Calu3 (cell line): ENCODE measurements around the gene KIF5A. TPM values are rescaled to one million over a fixed set of nuclear protein-coding genes. Genes with fewer than 3 reads are reported as not detected.

Experiments
- BruUV-seq: library from RNA; stranded (reverse); fragments of 400-500 nt; replicated peaks from 2 replicates; lab custom pipeline; 2021; lab: Mats Ljungman, UMichigan
- CTCF ChIA-PET: fragments of 300-600 bp; sonication (Branson Sonifier 250); formaldehyde crosslinking; loops from one replicate; lab custom pipeline; 2022; ENCODE audit warnings: antibody characterized with exemption; lab: Charles Lee
- DNase-seq: peaks from one replicate; pipeline ENCODE4 v3.0.0; 2022
- H3K27ac Mint-ChIP-seq: one replicate; pipeline ENCODE4 v1.8.0; 2022; ENCODE audit warnings: mixed read lengths; ENCODE audit not compliant: unreplicated experiment
- H3K27me3 Mint-ChIP-seq: one replicate; pipeline ENCODE4 v1.8.0; 2022; ENCODE audit warnings: mixed read lengths; ENCODE audit not compliant: unreplicated experiment
- H3K36me3 Mint-ChIP-seq: one replicate; pipeline ENCODE4 v1.8.0; 2022; ENCODE audit warnings: mild to moderate bottlenecking, moderate library complexity, mixed read lengths; ENCODE audit not compliant: insufficient read depth, unreplicated experiment
- H3K4me1 Mint-ChIP-seq: one replicate; pipeline ENCODE4 v1.8.0; 2022; ENCODE audit warnings: mild to moderate bottlenecking, low read depth, mixed read lengths; ENCODE audit not compliant: unreplicated experiment
- H3K4me3 Mint-ChIP-seq: one replicate; pipeline ENCODE4 v1.8.0; 2022; ENCODE audit warnings: mild to moderate bottlenecking, low read depth, moderate library complexity, mixed read lengths; ENCODE audit not compliant: unreplicated experiment
- H3K9me3 Mint-ChIP-seq: one replicate; pipeline ENCODE4 v1.8.0; 2022; ENCODE audit warnings: low read depth, mixed read lengths; ENCODE audit not compliant: unreplicated experiment
- CTCF ChIP-seq: fragments of 200-600 bp; IDR thresholded peaks from one replicate; pipeline ENCODE4 v1.8.0; 2022; ENCODE audit warnings: antibody characterized with exemption; ENCODE audit not compliant: unreplicated experiment
- intact Hi-C: fragments of 100-400 bp; cut with micrococcal nuclease; formaldehyde crosslinking; loops from one replicate; pipeline ENCODE4 v1.10.0; 2022; ENCODE audit not compliant: unreplicated experiment
- total RNA-seq: library from RNA; stranded (reverse); gene quantifications from 2 replicates; pipeline ENCODE4 v1.2.3, GENCODE V29; 2022

Gene KIF5A
- total RNA-seq, 1 experiment from 2014 or later, result not detected

GRCh38 chr12:57571926-57572762 lies 22.3 kb downstream of the KIF5A start:
- H3K4me3 Mint-ChIP-seq, result no peak overlapping the region
- H3K27ac Mint-ChIP-seq, result no peak overlapping the region
- no peak for DNase-seq
- H3K9me3 Mint-ChIP-seq, result no peaks in the 10 kb centered on the region
- H3K36me3 Mint-ChIP-seq, result no peaks in the 10 kb centered on the region
- intact Hi-C loops, result no loop called here
- CTCF ChIA-PET, result interaction anchor here (1.3 kb wide), 1 partner anchor 11 kb away, joined by 3 read pairs; no protein-coding TSS in a partner anchor
- no peaks in the 10 kb centered on the region for H3K4me1 Mint-ChIP-seq
- no TSS peak for BruUV-seq
- peaks cover 81% of the 10 kb centered on the region for H3K27me3 Mint-ChIP-seq
- no peak for TF ChIP-seq CTCF

- no peak overlapping the region for H3K27ac Mint-ChIP-seq
- BruUV-seq, result no TSS peak
- TF ChIP-seq CTCF, result no peak
Measured at GRCh38 chr12:57574795-57575194, 25.0 kb downstream of the KIF5A start.

GRCh38 chr12:57575771-57576612 lies 26.1 kb downstream of the KIF5A start:
- TF ChIP-seq CTCF, result no peak
- CTCF ChIA-PET, result interaction anchor here (1.3 kb wide), 1 partner anchor 9 kb away, joined by 5 read pairs; no protein-coding TSS in a partner anchor
- intact Hi-C loops, result no loop called here
- DNase-seq, result no peak
- Mint-ChIP-seq H3K4me1 (peaks cover 8% of the 10 kb centered on the region), H3K27ac (no peak overlapping the region), H3K27me3 (peaks cover 64% of the 10 kb centered on the region), H3K36me3 (no peaks in the 10 kb centered on the region), H3K4me3 (no peak overlapping the region), H3K9me3 (no peaks in the 10 kb centered on the region)
- BruUV-seq, result no TSS peak

More at GRCh38 chr12:57574795-57575194, 25.0 kb downstream of the KIF5A start:
- H3K36me3 Mint-ChIP-seq, result no peaks in the 10 kb centered on the region
- peaks cover 70% of the 10 kb centered on the region for H3K27me3 Mint-ChIP-seq
- H3K4me1 Mint-ChIP-seq, result peaks cover 6% of the 10 kb centered on the region
- H3K9me3 Mint-ChIP-seq, result no peaks in the 10 kb centered on the region
- intact Hi-C loops, result no loop called here
- H3K4me3 Mint-ChIP-seq, result no peak overlapping the region
- no peak for DNase-seq
- CTCF ChIA-PET, result interaction anchor here (0.7 kb wide), 1 partner anchor 75 kb away, joined by 3 read pairs; no protein-coding TSS in a partner anchor

- Mint-ChIP-seq H3K27me3 (peaks cover 61% of the 10 kb centered on the region), H3K9me3 (no peaks in the 10 kb centered on the region), H3K4me1 (peaks cover 8% of the 10 kb centered on the region), H3K4me3 (no peak overlapping the region), H3K27ac (no peak overlapping the region), H3K36me3 (no peaks in the 10 kb centered on the region)
- no peak for DNase-seq
- CTCF ChIA-PET, result interaction anchor here (0.5 to 1.3 kb wide), 2 partner anchors 8 to 135 kb away, joined by 3 to 5 read pairs; no protein-coding TSS in a partner anchor
- TF ChIP-seq CTCF, result no peak
- no TSS peak for BruUV-seq
- intact Hi-C loops, result no loop called here
Measured at GRCh38 chr12:57576613-57577160, 26.8 kb downstream of the KIF5A start.
